MCF 10A (cell line): Measurements from ENCODE around the gene EGFL8. TPM values are rescaled to one million over a fixed set of nuclear protein-coding genes. Genes with fewer than 3 reads are reported as not detected.

Experiments used
- Bru-seq: library from RNA; stranded (reverse); fragments of 400-500 nt; gene quantifications from one replicate; lab custom pipeline; 2021; lab: Mats Ljungman, UMichigan
- BruChase-seq, 2 experiments: library from RNA; stranded (reverse); fragments of 400-500 nt; gene quantifications; one replicate each; lab custom pipeline; 2021; lab: Mats Ljungman, UMichigan
- BruUV-seq: library from RNA; stranded (reverse); fragments of 400-500 nt; replicated peaks from 2 replicates; lab custom pipeline; 2021; lab: Mats Ljungman, UMichigan
- CTCF ChIA-PET: fragments of 300-600 bp; sonication (Branson Sonifier 250); formaldehyde crosslinking; extraction: SDS; loops from one replicate; lab custom pipeline; 2021; ENCODE audit warnings: antibody characterized with exemption, inconsistent platforms; lab: Yijun Ruan, JAX
- POLR2A ChIA-PET: fragments of 300-600, 350-650 bp; sonication (Branson Sonifier 250); formaldehyde crosslinking; extraction: SDS; loops from one replicate; lab custom pipeline; 2020; ENCODE audit warnings: antibody characterized with exemption, inconsistent platforms; lab: Yijun Ruan, JAX
- DNase-seq: peaks from one replicate; pipeline ENCODE4 v3.0.0-alpha.2; 2018; ENCODE audit not compliant: unreplicated experiment
- H3K27ac Mint-ChIP-seq: one replicate; pipeline ENCODE4 v1.8.0; 2022; ENCODE audit warnings: mild to moderate bottlenecking, low read depth, mixed read lengths; ENCODE audit not compliant: unreplicated experiment
- H3K27me3 Mint-ChIP-seq: one replicate; pipeline ENCODE4 v1.8.0; 2022; ENCODE audit warnings: mixed read lengths; ENCODE audit not compliant: insufficient read depth, unreplicated experiment
- H3K36me3 Mint-ChIP-seq: one replicate; pipeline ENCODE4 v1.8.0; 2022; ENCODE audit warnings: mild to moderate bottlenecking, moderate library complexity, mixed read lengths; ENCODE audit not compliant: insufficient read depth, unreplicated experiment
- H3K4me1 Mint-ChIP-seq: one replicate; pipeline ENCODE4 v1.8.0; 2022; ENCODE audit warnings: mixed read lengths; ENCODE audit not compliant: insufficient read depth, unreplicated experiment
- H3K4me3 Mint-ChIP-seq: one replicate; pipeline ENCODE4 v1.8.0; 2022; ENCODE audit warnings: mild to moderate bottlenecking, moderate library complexity, mixed read lengths; ENCODE audit not compliant: unreplicated experiment
- H3K9me3 Mint-ChIP-seq: one replicate; pipeline ENCODE4 v1.8.0; 2022; ENCODE audit warnings: mixed read lengths; ENCODE audit not compliant: unreplicated experiment
- intact Hi-C: fragments of 100-400 bp; cut with micrococcal nuclease; formaldehyde crosslinking; loops from 2 replicates; pipeline ENCODE4 v1.14.1; 2022
- long read RNA-seq: library from polyadenylated mRNA; stranded (forward); transcript quantifications from one replicate; pipeline ENCODE4 v2.0.0, GENCODE V29; 2022
- total RNA-seq: library from RNA; stranded (reverse); gene quantifications from 2 replicates; pipeline ENCODE4 v1.2.3, GENCODE V29; 2022
- TF ChIP-seq, protein P1 (sequence below): fragments of 200-600 bp; IDR thresholded peaks from one replicate; pipeline ENCODE4 v1.8.0; 2022; ENCODE audit warnings: antibody characterized with exemption, mild to moderate bottlenecking; ENCODE audit not compliant: unreplicated experiment

Gene EGFL8
- total RNA-seq (3.1 and 6.7 TPM in 2 replicates), Bru-seq, nascent RNA (percentile 47 among the genes with signal in this experiment), BruChase-seq, experiment 1, labeled RNA remaining after a 6-hour chase (percentile 79 among the genes with signal in this experiment), BruChase-seq, experiment 2, labeled RNA remaining after a 2-hour chase (percentile 69 among the genes with signal in this experiment)
- long read RNA-seq = 0 reads

DNA sequence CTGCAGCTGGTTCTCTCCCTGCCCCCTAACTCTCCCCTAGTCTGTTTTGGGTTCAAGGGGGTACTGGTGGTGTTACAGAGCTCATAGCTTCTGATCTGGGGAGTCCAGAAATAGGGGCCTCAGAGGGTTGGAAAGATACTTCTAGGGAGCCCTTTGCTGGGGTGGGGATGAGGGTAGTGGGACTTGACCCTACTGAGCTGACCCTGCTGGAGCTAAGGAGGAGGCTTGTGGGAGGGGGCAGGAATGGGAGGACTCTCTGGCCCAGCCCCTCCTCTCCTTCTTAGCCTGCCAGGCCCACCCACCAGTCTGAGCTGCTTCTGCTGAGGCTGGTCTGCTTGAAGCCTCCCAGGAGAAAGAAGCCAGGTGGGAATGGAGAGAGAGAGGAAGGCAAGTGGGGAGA, at the start of gene EGFL8:
EGFL8 (plus strand) TSS at position 301 of the 400 bp plus-strand sequence. CDS start 1,571 bp downstream, outside the sequence.
- Mint-ChIP-seq H3K27ac (no peak within 1 kb of the TSS), H3K4me3 (no peak within 1 kb of the TSS), H3K9me3 (no peaks in the 10 kb centered on the region), H3K36me3 (peaks cover 24% of the 10 kb centered on the region), H3K27me3 (no peaks in the 10 kb centered on the region), H3K4me1 (no peaks in the 10 kb centered on the region)
- TF ChIP-seq, protein P1, sequence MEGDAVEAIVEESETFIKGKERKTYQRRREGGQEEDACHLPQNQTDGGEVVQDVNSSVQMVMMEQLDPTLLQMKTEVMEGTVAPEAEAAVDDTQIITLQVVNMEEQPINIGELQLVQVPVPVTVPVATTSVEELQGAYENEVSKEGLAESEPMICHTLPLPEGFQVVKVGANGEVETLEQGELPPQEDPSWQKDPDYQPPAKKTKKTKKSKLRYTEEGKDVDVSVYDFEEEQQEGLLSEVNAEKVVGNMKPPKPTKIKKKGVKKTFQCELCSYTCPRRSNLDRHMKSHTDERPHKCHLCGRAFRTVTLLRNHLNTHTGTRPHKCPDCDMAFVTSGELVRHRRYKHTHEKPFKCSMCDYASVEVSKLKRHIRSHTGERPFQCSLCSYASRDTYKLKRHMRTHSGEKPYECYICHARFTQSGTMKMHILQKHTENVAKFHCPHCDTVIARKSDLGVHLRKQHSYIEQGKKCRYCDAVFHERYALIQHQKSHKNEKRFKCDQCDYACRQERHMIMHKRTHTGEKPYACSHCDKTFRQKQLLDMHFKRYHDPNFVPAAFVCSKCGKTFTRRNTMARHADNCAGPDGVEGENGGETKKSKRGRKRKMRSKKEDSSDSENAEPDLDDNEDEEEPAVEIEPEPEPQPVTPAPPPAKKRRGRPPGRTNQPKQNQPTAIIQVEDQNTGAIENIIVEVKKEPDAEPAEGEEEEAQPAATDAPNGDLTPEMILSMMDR = no peak
- POLR2A ChIA-PET = interaction anchor here (0.6 kb wide), 1 partner anchor 17 kb away, joined by 3 read pairs; no protein-coding TSS in a partner anchor
- DNase-seq = no peak
- intact Hi-C loops = no loop called here
- BruUV-seq = no TSS peak
- CTCF ChIA-PET = interaction anchor here (0.5 to 1.3 kb wide), 4 partner anchors 10 to 117 kb away, joined by 3 to 4 read pairs (median 3); no protein-coding TSS in a partner anchor

DNA sequence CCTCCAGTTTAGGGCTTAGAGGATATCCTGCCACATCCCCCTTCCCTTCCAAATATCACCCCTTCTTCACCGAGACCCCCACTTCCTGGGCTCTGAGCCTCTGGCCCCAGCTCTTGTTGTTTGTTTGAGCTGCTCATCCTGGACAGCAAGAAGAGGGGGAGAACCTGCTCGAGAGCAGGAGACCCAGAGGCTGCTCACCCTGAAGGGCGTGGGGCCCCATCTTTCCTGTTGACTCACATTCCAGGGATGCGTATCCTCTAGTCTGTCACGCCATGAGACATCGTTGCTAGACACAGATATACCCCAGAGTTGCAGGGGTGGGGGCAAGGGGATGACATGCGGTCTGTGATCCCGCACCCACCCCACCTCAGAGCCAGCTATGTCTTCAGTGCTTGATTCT, 49.6 kb upstream of the EGFL8 start:
- POLR2A ChIA-PET = interaction anchor here (0.9 to 1.8 kb wide), 4 partner anchors 16 to 217 kb away, joined by 3 to 4 read pairs (median 4); partner anchors contain the start of gene FKBPL
- TF ChIP-seq, protein P1 = no peak
- Mint-ChIP-seq H3K4me1 (peaks cover 36% of the 10 kb centered on the region), H3K27me3 (peaks cover 6% of the 10 kb centered on the region), H3K9me3 (no peaks in the 10 kb centered on the region), H3K4me3 (no peak overlapping the region), H3K27ac (peak overlapping the region; percentile 17), H3K36me3 (peaks cover 61% of the 10 kb centered on the region)
- intact Hi-C loops = loop anchor here (2.0 to 5.0 kb wide), 2 partner anchors 66 to 133 kb away; no protein-coding TSS in a partner anchor
- DNase-seq = no peak
- CTCF ChIA-PET = interaction anchor here (0.6 to 2.3 kb wide), 5 partner anchors 12 to 1081 kb away, joined by 3 to 9 read pairs (median 4); no protein-coding TSS in a partner anchor
- no TSS peak for BruUV-seq

DNA sequence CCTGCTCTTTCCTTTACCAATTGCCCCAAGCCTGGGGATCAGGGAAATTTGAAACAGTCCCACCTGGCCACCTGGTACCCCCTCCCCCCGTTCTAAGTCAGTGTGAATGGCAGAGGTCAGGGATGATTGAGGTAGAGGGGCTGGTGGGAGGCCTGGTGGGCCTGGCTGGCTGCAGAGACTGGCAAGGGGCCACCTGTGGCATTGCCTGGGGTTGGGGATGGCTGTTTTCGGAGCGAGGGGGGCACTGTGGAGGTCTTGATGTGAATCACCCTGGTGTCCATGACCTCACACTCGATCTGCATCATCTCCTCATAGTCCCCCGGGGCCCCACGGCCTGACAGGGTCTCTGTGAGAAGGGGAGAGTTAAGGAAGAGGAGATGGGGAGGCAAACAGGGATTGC, 48.8 kb upstream of the EGFL8 start:
- Mint-ChIP-seq H3K9me3 (no peaks in the 10 kb centered on the region), H3K27me3 (no peaks in the 10 kb centered on the region), H3K4me3 (no peak overlapping the region), H3K27ac (no peak overlapping the region), H3K4me1 (peaks cover 36% of the 10 kb centered on the region), H3K36me3 (peaks cover 69% of the 10 kb centered on the region)
- TF ChIP-seq, protein P1 = no peak
- intact Hi-C loops = loop anchor here (2.0 to 5.0 kb wide), 2 partner anchors 67 to 132 kb away; no protein-coding TSS in a partner anchor
- ChIA-PET CTCF (interaction anchor here (2.3 kb wide), 1 partner anchor 12 kb away, joined by 9 read pairs; no protein-coding TSS in a partner anchor), POLR2A (interaction anchor here (3.8 kb wide), 1 partner anchor 13 kb away, joined by 34 read pairs; the partner anchor contains the start of genes ATF6B and FKBPL)
- no peak for DNase-seq
- TSS peak; percentile 45 for BruUV-seq

DNA sequence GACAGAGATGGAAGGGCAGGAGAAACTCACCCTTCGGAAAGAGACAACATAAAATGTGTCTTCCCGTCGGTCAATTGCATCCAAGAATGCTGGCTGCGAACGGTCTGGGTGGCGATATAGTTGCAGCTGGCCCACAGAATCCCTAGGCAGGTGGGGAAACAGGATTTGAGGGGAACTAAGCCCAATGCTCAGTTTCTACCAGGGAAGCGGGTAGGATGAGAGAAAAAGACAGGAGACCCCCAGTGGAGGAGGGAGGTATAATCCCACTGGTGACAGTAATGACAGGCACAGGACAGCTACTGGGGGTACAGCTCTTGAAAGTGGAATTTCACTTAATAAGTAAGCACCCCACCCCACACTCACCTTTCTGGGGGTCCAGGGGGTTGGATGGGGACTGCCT, 47.7 kb upstream of the EGFL8 start:
- TF ChIP-seq, protein P1 = no peak
- no TSS peak for BruUV-seq
- Mint-ChIP-seq H3K36me3 (peaks cover 79% of the 10 kb centered on the region), H3K9me3 (no peaks in the 10 kb centered on the region), H3K4me3 (no peak overlapping the region), H3K4me1 (peaks cover 28% of the 10 kb centered on the region), H3K27me3 (no peaks in the 10 kb centered on the region), H3K27ac (no peak overlapping the region)
- ChIA-PET POLR2A (interaction anchor here (1.4 to 3.8 kb wide), 2 partner anchors 8 to 11 kb away, joined by 3 to 34 read pairs; partner anchors contain the start of genes ATF6B and FKBPL), CTCF (interaction anchor here (0.6 to 3.4 kb wide), 10 partner anchors 8 to 895 kb away, joined by 3 to 31 read pairs (median 4); partner anchors contain the start of genes FKBPL and TNXB)
- intact Hi-C loops = loop anchor here (5.0 kb wide), 1 partner anchor 131 kb away; no protein-coding TSS in a partner anchor
- no peak for DNase-seq
